Keratinocyte (primary cell): Measurements from ENCODE around the gene SAMD3. TPM values are rescaled to one million over a fixed set of nuclear protein-coding genes. Genes with fewer than 3 reads are reported as not detected.

ENCODE experiments used
- DNase-seq: peaks from one replicate; pipeline ENCODE4 v3.0.0-alpha.2; 2011; ENCODE audit warnings: low read depth, missing footprints, low spot score
- FAIRE-seq: peaks from 2 replicates; lab custom pipeline; 2011; peaks lifted over from hg19 to GRCh38; lab: Jason Lieb, UNC
- H2AFZ ChIP-seq: 2 replicates; pipeline ENCODE4 v1.6.0; 2012; ENCODE audit warnings: low read length, control low read depth, inconsistent platforms; ENCODE audit not compliant: control insufficient read depth
- H3K27ac ChIP-seq: 2 replicates; pipeline ENCODE4 v1.5.1; 2011; ENCODE audit warnings: low read length; ENCODE audit not compliant: control insufficient read depth, insufficient read depth
- H3K27me3 ChIP-seq: 3 replicates; pipeline ENCODE4 v1.6.0; 2011; ENCODE audit warnings: low read length; ENCODE audit not compliant: control insufficient read depth, insufficient read depth; ENCODE audit errors: extremely low read depth
- H3K36me3 ChIP-seq, 2 experiments: 2 replicates in 1 of 2; 3 replicates in 1 of 2; pipeline ENCODE4 v1.5.1; 2011; ENCODE audit warnings: low read length in 2 of 2, mild to moderate bottlenecking in 1 of 2; ENCODE audit not compliant: control insufficient read depth in 2 of 2, insufficient read depth in 2 of 2; ENCODE audit errors: extremely low read depth in 1 of 2
- H3K4me1 ChIP-seq: 3 replicates; pipeline ENCODE4 v1.5.1; 2011; ENCODE audit warnings: low read length; ENCODE audit not compliant: control insufficient read depth, insufficient read depth; ENCODE audit errors: extremely low read depth
- H3K4me2 ChIP-seq: 3 replicates; pipeline ENCODE4 v1.6.0; 2011; ENCODE audit warnings: low read depth, low read length; ENCODE audit not compliant: control insufficient read depth, insufficient read depth; ENCODE audit errors: extremely low read depth
- H3K4me3 ChIP-seq, 3 experiments: fragments of 200-600 bp in 1 of 3; sonication (generic) in 1 of 3; 2 replicates in 2 of 3; 3 replicates in 1 of 3; pipeline ENCODE4 v1.5.1; 2011 to 2016; ENCODE audit warnings: low read length in 3 of 3, mild to moderate bottlenecking in 3 of 3, control low read depth in 2 of 3, inconsistent platforms in 1 of 3, low read depth in 1 of 3, mixed read lengths in 1 of 3, mixed run types in 1 of 3, moderate library complexity in 1 of 3; ENCODE audit not compliant: control insufficient read depth in 2 of 3, insufficient read depth in 2 of 3; ENCODE audit errors: extremely low read depth in 1 of 3
- H3K79me2 ChIP-seq: 2 replicates; pipeline ENCODE4 v1.6.0; 2012; ENCODE audit warnings: low read length; ENCODE audit not compliant: control insufficient read depth, insufficient read depth
- H3K9ac ChIP-seq: 3 replicates; pipeline ENCODE4 v1.6.0; 2011; ENCODE audit warnings: low read length; ENCODE audit not compliant: control insufficient read depth, insufficient read depth; ENCODE audit errors: extremely low read depth
- H3K9me1 ChIP-seq: 3 replicates; pipeline ENCODE4 v1.6.0; 2011; ENCODE audit warnings: low read length; ENCODE audit not compliant: control insufficient read depth, insufficient read depth; ENCODE audit errors: extremely low read depth
- H3K9me3 ChIP-seq: 2 replicates; pipeline ENCODE4 v1.5.1; 2012; ENCODE audit warnings: low read depth, low read length; ENCODE audit not compliant: control insufficient read depth
- H4K20me1 ChIP-seq: 3 replicates; pipeline ENCODE4 v1.6.0; 2011; ENCODE audit warnings: low read length; ENCODE audit not compliant: control insufficient read depth, insufficient read depth; ENCODE audit errors: extremely low read depth
- EZH2 ChIP-seq: IDR thresholded peaks from one replicate; pipeline ENCODE4 v1.6.1; 2012; ENCODE audit warnings: inconsistent platforms, mild to moderate bottlenecking, low read length, moderate library complexity
- dilution Hi-C: fragments of 300-500 bp; cut with MboI; formaldehyde crosslinking; loops from one replicate; pipeline ENCODE4 v1.7.0; 2020; ENCODE audit warnings: low sequenced_read_pairs; ENCODE audit not compliant: extremely low pct_ligation_motif_present
- polyA plus RNA-seq, 5 experiments: library from polyadenylated mRNA; depleted of rRNA in 3 of 5; stranded (reverse) in 3 of 5; stranded (forward) in 1 of 5; unstranded in 1 of 5; fragments of >200 nt; gene quantifications; 1 replicate in 1 of 5; 2 replicates in 3 of 5; 3 replicates in 1 of 5; pipeline versions ENCODE4 v1.2.1 to v1.2.3, GENCODE V29; 2011 to 2012; ENCODE audit warnings: missing spikeins in 2 of 5, low read depth in 1 of 5, low replicate concordance in 1 of 5
- TF ChIP-seq, protein P1 (sequence below), 3 experiments: IDR thresholded peaks in 1 of 3; conservative IDR thresholded peaks in 1 of 3; optimal IDR thresholded peaks in 1 of 3; 2 replicates in 2 of 3; 3 replicates in 1 of 3; pipeline versions ENCODE3 to v1.5.1; 2011; ENCODE audit warnings: low read length in 3 of 3, mild to moderate bottlenecking in 3 of 3, moderate library complexity in 2 of 3, control low read depth in 1 of 3, inconsistent platforms in 1 of 3; ENCODE audit not compliant: insufficient read depth in 2 of 3; ENCODE audit errors: extremely low read depth in 1 of 3

Gene SAMD3
- polyA plus RNA-seq, 1 donor (not counting 4 experiments of a cell fraction or from before 2014, with no cell fraction given), result 5.4 TPM

DNA sequence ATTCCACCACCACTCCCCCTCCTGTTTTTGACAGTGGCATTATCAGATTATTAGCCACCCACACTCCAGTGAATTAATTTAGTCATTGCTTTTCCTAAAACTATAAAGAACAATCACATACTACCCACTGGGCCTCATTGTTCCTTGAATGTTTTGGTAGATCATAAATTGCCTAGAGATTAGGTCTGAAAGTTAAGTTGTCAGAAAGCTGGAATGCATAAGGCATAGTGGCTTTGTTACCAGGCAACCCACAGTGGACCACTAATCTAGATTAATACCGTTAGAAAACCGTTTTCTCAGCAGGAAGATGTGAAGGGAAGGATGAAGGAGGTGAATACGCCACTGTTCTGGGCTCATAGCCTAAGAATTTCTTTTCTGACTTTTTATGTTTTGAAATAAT, 75.6 kb downstream of the SAMD3 start:
- Histone ChIP-seq H4K20me1 (no peaks in the 10 kb centered on the region), H3K9ac (no peak overlapping the region), H3K36me3 (no peaks in the 10 kb centered on the region), H3K4me1 (no peaks in the 10 kb centered on the region), H3K9me3 (no peaks in the 10 kb centered on the region), H3K4me3 (no peak overlapping the region), H3K27ac (no peak overlapping the region), H2AFZ (no peak overlapping the region), H3K9me1 (no peaks in the 10 kb centered on the region), H3K4me2 (no peak overlapping the region), H3K79me2 (no peaks in the 10 kb centered on the region), H3K27me3 (no peaks in the 10 kb centered on the region)
- TF ChIP-seq, protein P1, sequence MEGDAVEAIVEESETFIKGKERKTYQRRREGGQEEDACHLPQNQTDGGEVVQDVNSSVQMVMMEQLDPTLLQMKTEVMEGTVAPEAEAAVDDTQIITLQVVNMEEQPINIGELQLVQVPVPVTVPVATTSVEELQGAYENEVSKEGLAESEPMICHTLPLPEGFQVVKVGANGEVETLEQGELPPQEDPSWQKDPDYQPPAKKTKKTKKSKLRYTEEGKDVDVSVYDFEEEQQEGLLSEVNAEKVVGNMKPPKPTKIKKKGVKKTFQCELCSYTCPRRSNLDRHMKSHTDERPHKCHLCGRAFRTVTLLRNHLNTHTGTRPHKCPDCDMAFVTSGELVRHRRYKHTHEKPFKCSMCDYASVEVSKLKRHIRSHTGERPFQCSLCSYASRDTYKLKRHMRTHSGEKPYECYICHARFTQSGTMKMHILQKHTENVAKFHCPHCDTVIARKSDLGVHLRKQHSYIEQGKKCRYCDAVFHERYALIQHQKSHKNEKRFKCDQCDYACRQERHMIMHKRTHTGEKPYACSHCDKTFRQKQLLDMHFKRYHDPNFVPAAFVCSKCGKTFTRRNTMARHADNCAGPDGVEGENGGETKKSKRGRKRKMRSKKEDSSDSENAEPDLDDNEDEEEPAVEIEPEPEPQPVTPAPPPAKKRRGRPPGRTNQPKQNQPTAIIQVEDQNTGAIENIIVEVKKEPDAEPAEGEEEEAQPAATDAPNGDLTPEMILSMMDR (optimal IDR thresholded peaks at IDR 0.05 in 1 of 3, IDR thresholded peaks at IDR 0.05 in 1 of 3, conservative IDR thresholded peaks at IDR 0.05 in 1 of 3; ENCODE audit: extremely low read depth in 1 of 3, insufficient read depth in 2 of 3, low read length in 3 of 3), result no peak
- TF ChIP-seq EZH2, result no peak
- DNase-seq, result no peak
- dilution Hi-C loops, result no loop called here
- FAIRE-seq, result no peak

DNA sequence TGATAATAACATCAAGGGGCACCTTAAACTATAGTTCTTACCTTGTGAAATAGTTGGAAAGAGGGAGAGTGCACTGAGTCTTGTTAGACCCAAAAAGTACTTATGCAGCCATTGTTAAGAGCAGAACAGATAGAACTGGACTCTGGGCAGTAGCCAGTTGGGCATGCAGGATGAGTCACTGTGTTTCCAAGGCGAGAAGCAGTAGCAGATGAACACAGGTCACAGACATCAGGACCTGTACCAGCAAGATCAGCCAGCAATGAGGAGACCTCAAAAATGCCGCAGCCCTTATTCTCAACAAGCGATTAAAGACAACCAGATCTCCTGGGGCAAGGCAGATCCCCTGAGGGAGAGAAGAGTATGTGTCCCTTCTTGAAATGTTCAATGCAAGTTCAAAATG, 79.0 kb downstream of the SAMD3 start:
- FAIRE-seq (no peak), DNase-seq (no peak)
- TF ChIP-seq EZH2, result no peak
- TF ChIP-seq, protein P1 (optimal IDR thresholded peaks at IDR 0.05 in 1 of 3, IDR thresholded peaks at IDR 0.05 in 1 of 3, conservative IDR thresholded peaks at IDR 0.05 in 1 of 3; ENCODE audit: extremely low read depth in 1 of 3, insufficient read depth in 2 of 3, low read length in 3 of 3), result no peak
- Histone ChIP-seq H3K4me1 (no peaks in the 10 kb centered on the region), H4K20me1 (no peaks in the 10 kb centered on the region), H3K27me3 (no peaks in the 10 kb centered on the region), H2AFZ (no peak overlapping the region), H3K79me2 (no peaks in the 10 kb centered on the region), H3K4me3 (no peak overlapping the region), H3K4me2 (no peak overlapping the region), H3K9me1 (no peaks in the 10 kb centered on the region), H3K27ac (no peak overlapping the region), H3K9me3 (no peaks in the 10 kb centered on the region), H3K36me3 (no peaks in the 10 kb centered on the region), H3K9ac (no peak overlapping the region)
- dilution Hi-C loops, result no loop called here
